Stimulated activated naive CD8-positive, alpha-beta T cell treated with anti-CD3 and anti-CD28 coated beads, Interleukin-15, Interleukin-2, amounts not matched to agents 100 U/mL and 50 U/mL, for 24 hours (primary cell): ENCODE results near the gene ISLR2.

Source experiments
- ATAC-seq: fragments of 150-1000 bp; cut with Tn5 transposase; one replicate; pipeline ENCODE4 v1.10.0; 2021
- DNase-seq: peaks from one replicate; pipeline ENCODE4 v3.0.0; 2021

ISLR2 gene

DNA sequence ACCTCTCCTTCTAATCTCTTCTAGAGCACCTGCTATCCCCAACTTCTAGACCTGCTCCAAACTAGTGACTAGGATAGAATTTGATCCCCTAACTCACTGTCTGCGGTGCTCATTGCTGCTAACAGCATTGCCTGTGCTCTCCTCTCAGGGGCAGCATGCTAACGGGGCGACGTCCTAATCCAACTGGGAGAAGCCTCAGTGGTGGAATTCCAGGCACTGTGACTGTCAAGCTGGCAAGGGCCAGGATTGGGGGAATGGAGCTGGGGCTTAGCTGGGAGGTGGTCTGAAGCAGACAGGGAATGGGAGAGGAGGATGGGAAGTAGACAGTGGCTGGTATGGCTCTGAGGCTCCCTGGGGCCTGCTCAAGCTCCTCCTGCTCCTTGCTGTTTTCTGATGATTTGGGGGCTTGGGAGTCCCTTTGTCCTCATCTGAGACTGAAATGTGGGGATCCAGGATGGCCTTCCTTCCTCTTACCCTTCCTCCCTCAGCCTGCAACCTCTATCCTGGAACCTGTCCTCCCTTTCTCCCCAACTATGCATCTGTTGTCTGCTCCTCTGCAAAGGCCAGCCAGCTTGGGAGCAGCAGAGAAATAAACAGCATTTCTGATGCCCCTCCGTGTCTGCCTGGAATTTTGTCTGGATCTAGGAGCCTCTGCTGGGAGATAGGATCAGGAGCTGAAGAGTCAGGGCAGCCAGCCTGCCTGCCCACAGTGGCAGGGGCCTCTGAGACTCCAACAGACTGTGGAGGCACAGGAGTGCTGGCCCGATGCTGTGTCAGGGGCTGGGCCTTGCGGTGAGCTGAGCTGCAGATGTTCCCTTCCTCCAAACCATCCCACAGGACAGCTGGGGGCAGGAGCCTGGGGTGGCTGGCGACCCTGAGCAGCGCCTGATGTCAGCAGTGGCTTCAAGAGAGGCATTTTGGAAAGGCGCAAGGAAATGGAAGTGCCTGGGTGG is 46.2 kb downstream of the ISLR2 start:
- no peak for ATAC-seq

DNA sequence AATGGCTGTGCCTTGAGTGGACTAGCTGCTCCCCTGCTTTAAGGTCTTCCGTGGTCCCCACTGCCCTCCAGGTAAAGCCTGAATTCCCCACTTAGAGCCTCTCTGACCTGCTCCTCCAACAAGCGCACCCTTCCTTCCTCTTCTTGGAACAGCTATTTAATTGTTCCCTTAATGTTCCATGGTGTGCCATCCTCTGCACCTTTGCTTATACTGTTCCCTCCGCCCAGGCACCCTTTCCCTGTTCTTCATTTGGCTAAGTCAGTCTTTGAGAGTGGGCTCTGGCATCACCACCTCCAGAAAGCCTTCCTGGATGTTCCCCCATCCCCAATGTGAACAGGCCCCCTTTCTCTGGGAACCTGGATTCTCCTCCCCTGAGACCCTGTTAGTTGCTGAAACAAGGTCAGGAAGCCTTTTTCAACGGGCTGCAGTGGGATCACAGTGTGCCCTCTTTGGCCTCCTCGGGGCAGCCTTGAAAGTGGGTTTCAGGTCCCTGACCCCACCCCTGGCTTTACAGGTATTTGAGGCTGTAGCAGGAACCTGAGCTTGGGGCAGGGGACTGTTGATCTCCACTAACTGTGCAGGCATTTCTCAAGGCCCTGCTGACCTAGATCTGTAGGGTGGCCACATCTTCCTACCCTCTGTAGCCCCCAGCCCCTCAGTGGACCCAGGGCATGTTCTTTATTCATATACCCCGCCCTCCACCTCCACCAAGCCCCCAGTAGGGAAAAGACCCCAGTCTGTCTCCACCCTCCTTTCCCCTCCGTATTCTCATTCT is 48.1 kb downstream of the ISLR2 start:
- DNase-seq (no peak), ATAC-seq (no peak)

More for the DNA sequence above, 46.2 kb downstream of the ISLR2 start:
- DNase-seq = no peak

DNA sequence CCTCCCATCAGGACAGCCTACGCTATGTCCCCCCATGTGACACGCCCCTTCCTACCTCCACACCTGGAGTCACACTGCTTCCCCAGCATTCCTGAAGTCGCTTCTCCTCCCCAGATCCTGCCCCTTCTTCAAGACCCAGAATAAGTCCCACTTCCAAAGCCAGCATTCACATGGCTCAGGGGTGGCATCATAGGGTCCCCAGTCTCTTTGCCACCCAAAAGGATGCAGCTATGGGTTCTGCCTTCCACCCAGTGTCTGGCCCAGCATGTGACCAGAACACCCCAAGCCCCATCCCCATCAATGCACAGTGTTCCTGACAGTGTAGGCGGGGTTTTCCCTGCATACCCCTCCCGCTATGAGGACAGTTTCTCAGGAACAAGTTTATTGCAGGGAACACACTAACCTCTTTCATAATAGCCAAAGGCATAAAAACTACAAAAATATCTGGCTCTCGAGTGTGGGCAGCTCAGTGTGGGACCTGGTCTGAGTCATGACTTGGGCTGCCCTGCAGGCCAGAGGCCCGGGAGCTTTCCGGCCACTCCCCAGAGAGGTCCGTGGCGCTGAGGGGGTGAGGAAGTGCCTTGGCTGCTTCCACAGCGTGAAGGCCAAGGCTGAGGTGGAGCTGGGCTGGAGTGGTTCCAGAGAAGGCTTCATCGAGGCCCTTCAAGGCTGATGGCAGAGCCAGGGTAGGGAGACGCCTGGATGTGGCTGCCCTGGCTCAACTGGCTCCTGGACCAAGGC is 48.9 kb downstream of the ISLR2 start:
- no peak for DNase-seq

DNA sequence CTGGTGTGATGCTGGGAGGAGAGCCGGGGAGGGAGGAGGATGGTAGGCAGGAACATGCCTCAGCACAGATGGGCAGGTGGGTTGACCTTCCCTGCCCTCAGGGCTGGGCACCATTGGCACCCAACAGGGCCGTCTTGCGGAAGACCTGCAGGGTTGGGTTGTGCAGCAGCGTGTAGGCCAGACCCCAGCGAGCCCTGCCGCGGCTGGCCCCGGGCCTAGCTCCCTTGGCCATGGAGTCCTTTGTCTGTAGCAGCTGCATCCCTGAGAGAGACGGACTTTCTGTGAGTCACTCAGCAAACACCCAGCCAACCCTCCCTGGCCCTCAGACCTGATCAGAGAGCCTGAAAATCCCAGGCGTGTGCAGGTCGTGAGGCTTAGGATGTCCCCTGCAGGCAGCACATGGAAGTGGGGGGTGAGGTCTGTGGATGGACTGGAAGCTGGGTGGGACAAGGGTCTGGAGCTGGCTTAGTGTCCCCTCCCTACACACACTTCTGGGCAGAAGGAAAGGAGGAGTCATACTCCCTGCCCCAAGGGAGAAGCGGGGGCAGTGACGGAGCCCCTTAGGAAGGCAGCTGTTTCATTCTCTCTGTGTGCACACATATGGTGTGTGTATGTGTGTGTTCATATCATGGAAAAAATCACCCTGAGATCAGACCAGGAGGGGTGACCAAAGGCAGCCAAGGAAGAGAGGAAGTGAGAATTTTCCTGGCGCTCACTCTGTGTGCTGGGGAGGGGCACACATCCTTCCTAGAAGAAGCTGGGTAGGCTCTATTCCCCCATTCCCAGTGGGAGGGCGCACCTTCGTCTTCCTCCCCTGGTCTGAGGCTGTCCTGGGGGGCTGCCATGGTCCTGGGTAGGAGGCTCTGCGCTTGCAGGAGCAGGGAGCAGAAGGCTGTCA is 49.8 kb downstream of the ISLR2 start:
- no peak for DNase-seq
- no peak for ATAC-seq

More for the DNA sequence above, 48.9 kb downstream of the ISLR2 start:
- ATAC-seq = no peak

DNA sequence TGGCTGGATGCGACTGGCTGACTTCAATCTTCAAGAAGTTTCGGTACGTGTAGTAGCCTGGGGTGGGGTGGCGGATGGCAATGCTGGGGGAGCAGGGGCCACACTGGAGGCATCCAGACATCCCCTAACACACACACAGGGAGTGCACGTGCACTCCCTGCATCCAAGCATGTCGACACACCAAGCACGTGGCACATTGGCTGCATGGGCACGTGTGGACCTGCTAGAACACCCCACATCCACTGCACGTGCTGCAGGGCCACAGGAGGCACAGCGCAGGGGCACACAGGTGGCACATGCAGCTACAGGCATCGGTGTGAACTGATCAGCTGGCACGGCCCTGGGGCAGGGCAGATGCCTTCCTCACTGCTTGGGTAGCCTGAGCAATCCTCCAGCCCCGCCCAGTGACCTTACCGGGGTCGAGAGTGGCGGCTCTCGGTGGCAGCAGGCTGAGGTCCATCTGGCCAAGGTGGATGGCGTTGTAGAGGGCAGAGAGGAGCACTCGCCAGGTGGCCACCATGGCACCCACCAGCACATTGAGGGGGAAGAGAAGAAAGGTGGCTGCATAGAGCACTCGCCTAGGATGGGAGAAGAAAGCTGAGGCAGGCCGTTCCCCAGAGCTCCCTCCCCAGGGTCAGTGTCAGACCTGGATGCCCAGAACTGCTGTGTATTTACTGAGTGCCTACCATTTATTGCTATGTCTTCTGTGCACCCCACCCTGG is 50.7 kb downstream of the ISLR2 start:
- no peak for ATAC-seq
- DNase-seq = no peak

DNA sequence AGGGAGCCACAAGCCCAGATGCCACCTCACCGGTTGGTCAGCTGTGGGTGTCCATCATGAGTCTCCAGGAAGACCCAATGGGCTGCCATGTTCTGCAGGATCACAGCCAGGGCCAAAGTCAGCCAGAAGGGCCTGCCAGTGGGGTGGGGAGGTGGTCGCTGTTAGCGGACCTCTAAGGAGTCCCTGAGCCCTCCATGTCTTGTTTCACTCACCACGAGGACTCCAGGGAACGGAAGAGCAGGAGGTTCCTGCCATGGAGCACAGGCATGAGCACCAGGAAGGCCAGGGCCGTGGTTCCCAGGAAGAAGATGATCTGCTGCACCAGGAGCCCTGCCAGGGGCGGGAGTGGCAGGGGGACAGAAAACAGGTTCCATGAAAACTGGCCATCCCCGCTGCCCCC is 51.7 kb downstream of the ISLR2 start:
- DNase-seq (no peak), ATAC-seq (no peak)

DNA sequence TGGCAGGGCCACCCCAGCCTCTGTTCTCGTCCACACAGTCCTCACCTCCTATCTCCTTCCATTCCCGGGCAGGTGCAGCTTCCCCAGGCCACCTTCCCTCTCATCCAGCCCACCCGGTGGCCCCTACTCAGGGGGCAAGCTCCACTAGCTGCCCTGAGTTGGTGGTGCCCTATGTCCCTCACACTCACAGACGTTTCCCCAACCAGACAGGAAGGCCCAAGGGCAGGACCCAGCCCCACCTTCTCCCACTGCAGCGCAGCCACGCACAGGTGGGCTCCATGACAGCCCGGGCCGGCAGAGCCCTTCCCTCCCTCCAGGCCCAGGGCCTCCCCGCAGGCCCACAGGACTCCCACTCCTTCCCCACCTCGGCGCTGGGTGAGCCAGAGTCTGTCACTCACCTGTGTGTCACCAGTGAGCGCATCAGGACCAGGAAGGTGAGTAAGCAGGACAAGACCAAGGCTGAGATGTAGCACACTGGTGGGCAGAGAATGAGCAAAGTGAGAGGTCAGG is 54.3 kb downstream of the ISLR2 start:
- DNase-seq (no peak), ATAC-seq (peak; percentile 25)

DNA sequence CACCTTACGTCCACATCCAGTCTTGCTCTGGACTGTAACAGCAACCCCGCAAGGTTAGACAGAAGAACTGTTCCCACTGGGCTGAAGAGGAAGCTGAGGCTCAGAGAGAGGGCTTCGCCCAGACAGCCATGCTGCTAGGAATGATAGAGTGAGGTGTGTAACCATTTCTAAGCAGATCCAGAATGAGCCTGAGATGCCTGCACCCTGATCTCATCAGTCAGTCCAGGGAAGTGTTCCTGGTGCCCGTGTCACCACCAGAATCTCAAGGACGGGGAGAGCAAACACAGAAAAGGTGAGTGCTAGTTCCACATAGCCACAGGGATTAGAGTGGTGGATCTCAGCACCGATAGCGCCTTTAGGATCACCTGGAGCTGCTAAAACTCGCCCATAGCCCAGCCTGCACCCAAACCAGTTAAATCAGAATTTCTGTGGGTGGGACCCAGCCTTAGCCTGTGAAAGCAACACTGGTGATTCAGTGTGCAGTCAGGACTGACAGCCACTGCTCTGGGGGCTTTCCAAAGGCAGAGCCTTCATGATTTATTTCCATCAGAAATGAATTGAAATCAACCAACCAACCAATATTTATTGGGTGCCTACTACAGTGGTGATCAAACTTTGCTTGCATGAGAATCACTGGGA is 55.4 kb downstream of the ISLR2 start:
- ATAC-seq (peak; percentile 33), DNase-seq (no peak)
